ENCODE results near the gene HUWE1. TPM values are rescaled to one million over a fixed set of nuclear protein-coding genes. Genes with fewer than 3 reads are reported as not detected.

HUWE1 gene
- total and polyA plus RNA-seq, 2 of the 13 experiments (the other 11 are each of a cell fraction or from before 2014, with no cell fraction given), result 63.2 to 68.1 TPM

- TF ChIP-seq ZBTB3 (CRISPR knock-in tag; IDR thresholded peaks at IDR 0.05; ENCODE audit: borderline replicate concordance, low read depth) (no peak), CENPBD1 (CRISPR knock-in tag; IDR thresholded peaks at IDR 0.05; ENCODE audit: borderline replicate concordance, low read depth) (no peak), GABPB1 (CRISPR knock-in tag; IDR thresholded peaks at IDR 0.05) (no peak)
These were observed 81.5 kb downstream of the HUWE1 start (continued) for GRCh38 chrX:53605004-53605403.

- DNase-seq (ENCODE audit: low spot score), result no peak
- Histone ChIP-seq H3K27me3 (ENCODE audit: control insufficient read depth in 1 of 2, insufficient read depth in 2 of 2, low read length in 2 of 2) (no peaks in the 10 kb centered on the region), H3K4me2 (ENCODE audit: low read depth, low read length) (no peak overlapping the region), H2AFZ (ENCODE audit: low read length) (no peak overlapping the region), H3K9me3 (ENCODE audit: low read length) (no peaks in the 10 kb centered on the region), H3K79me2 (ENCODE audit: insufficient read depth, low read length) (no peaks in the 10 kb centered on the region), H3K36me3 (replicated peaks in 1 of 2; ENCODE audit: control insufficient read depth in 1 of 2, insufficient read depth in 2 of 2, low read length in 2 of 2) (peaks cover 9 to 42% of the 10 kb centered on the region in 2 experiments), H4K20me1 (ENCODE audit: insufficient read depth, low read length) (no peaks in the 10 kb centered on the region), H3K27ac (ENCODE audit: extremely low read length, insufficient read depth, low read length) (no peak overlapping the region), H3K4me1 (ENCODE audit: insufficient read depth, low read length) (no peaks in the 10 kb centered on the region), H3K4me3 (replicated peaks in 1 of 3; ENCODE audit: insufficient read depth in 1 of 3, low read depth in 2 of 3, low read length in 3 of 3) (no peak overlapping the region), H3K9ac (ENCODE audit: insufficient read depth, low read depth, low read length) (no peak overlapping the region)
- no TSS peak for BruUV-seq (replicated peaks)
- in situ Hi-C loops (cut with HindIII; ENCODE audit: extremely low pct_ligation_motif_present, low pct_unique_long_range_greater_than_20kb) (no loop called here), intact Hi-C loops (cut with micrococcal nuclease; ENCODE audit: unreplicated experiment) (no loop called here)
- FAIRE-seq, result no peak
- ChIA-PET CTCF (ENCODE audit: low intra/inter-chr PET ratio, low total read pairs) (no interaction called here), POLR2A (no interaction called here)
- no peak for ATAC-seq
- 92% methylated on average over 2 of the region's 2 CpGs for WGBS (ENCODE audit: low lambda C conversion rate)
- TF ChIP-seq NFYC (CRISPR knock-in tag; IDR thresholded peaks at IDR 0.05) (no peak), NFKB2 (CRISPR knock-in tag; IDR thresholded peaks at IDR 0.05; ENCODE audit: borderline replicate concordance) (no peak), AKAP8 (CRISPR knock-in tag; IDR thresholded peaks at IDR 0.05) (no peak), MEIS1 (CRISPR knock-in tag; IDR thresholded peaks at IDR 0.05; ENCODE audit: borderline replicate concordance) (no peak), ZBED4 (CRISPR knock-in tag; IDR thresholded peaks at IDR 0.05; ENCODE audit: borderline replicate concordance) (no peak), PHF20 (CRISPR knock-in tag; IDR thresholded peaks at IDR 0.05) (no peak), ZBTB37 (CRISPR knock-in tag; IDR thresholded peaks at IDR 0.05) (no peak), ZNF496 (CRISPR knock-in tag; IDR thresholded peaks at IDR 0.05; ENCODE audit: insufficient replicate concordance) (no peak), ZNF703 (CRISPR knock-in tag; IDR thresholded peaks at IDR 0.05; ENCODE audit: borderline replicate concordance) (no peak), ZNF276 (CRISPR knock-in tag; IDR thresholded peaks at IDR 0.05; ENCODE audit: low read depth) (no peak), MEF2D (CRISPR knock-in tag; IDR thresholded peaks at IDR 0.05) (no peak)
These were observed 86.6 kb downstream of the HUWE1 start for GRCh38 chrX:53599781-53600396.
